Activated gamma-delta T cell (primary cell): ENCODE results near the gene TNNT3.

ENCODE experiments used
- DNase-seq: peaks from one replicate; lab custom pipeline; 2025; lab: John Stamatoyannopoulos, UW

Gene TNNT3

DNA sequence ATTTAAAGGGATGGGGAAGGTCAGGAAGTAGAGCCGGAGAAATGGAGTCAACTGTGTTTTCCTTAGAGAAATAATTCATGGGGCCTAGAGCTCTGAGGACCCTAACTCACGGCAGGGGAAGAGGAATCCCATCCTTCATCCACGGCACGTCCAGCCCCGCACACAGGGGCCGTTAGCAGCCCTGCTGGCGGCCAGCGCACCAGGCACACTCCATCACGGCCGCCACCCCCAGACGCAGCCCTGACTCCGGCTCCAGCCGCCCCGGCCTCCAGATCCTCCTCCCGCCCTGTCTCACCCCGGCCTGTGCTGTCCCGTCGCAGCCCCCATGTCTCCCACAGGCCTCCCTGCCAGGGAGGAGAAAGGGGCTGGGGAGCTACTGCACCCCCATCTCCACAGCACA is 38.9 kb downstream of the TNNT3 start:
- no peak for DNase-seq

DNA sequence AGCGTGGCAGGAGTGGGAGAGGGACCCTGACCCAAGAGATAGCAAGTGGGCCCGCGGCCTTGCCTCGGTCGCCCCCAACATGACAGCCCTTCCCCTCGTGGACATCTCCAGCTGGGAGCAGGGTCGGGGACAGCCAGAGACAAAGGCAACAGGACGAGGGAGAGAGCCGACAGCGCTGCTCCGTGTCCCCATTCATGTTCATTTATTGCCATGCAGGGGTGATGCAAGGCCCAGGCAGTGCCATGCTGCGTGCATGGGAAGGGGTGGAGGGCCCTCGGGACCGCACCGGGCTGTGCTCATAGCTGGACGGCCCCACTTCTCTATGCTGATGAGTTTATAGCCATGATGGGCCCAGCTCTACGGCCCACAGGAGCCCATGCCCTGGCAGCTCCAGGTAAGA is 40.3 kb downstream of the TNNT3 start:
- no peak for DNase-seq

- no peak for DNase-seq
These were observed 44.4 kb downstream of the TNNT3 start for GRCh38 chr11:1963864-1964263.

- DNase-seq: no peak
These were observed 44.8 kb downstream of the TNNT3 start for GRCh38 chr11:1964348-1964747.

DNA sequence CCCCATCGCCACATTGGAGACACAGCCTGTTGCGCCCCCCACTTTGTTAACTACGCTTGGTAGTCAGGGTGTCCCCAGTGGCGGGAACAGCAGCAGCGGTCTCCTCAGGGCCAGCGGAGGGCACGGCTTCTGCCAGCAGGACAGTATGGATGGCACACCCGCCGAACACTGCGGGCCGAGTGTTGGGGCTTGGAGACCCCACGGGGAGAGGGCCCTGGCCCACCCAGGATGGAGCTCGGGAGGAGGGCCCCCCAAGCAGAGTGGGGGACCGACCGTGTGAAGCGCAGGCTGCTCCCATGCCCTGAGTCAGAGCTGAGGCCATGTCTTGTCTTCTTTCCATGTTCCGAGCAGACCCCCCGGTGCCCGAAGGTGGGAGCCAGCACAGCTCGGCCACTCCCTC is 45.5 kb downstream of the TNNT3 start:
- no peak for DNase-seq

DNA sequence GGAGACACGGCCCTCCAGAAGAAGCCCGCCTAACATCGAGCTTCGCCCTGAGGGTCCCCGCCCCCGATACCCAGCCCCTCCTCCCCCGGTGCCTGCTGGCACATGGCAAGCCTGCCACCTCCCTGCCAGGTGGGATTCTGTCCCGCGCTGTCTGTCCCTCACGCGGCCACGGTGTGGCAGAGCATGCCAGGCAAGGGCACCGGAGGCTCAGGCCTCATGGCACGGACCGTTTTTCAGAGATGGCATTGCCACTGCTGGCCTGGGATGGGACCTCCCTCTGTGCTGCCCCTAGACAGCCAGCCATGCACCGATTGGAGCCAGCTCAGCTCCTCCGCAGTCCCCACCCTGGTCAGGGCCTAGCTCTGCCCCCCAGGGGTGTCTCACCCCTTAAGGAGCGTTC is 47.0 kb downstream of the TNNT3 start:
- DNase-seq: no peak

GRCh38 chr11:1967641-1968225 is 48.2 kb downstream of the TNNT3 start:
- DNase-seq: no peak

- no peak for DNase-seq
These were observed 49.0 kb downstream of the TNNT3 start for GRCh38 chr11:1968454-1969002.

GRCh38 chr11:1969035-1969434 is 49.5 kb downstream of the TNNT3 start:
- no peak for DNase-seq

DNA sequence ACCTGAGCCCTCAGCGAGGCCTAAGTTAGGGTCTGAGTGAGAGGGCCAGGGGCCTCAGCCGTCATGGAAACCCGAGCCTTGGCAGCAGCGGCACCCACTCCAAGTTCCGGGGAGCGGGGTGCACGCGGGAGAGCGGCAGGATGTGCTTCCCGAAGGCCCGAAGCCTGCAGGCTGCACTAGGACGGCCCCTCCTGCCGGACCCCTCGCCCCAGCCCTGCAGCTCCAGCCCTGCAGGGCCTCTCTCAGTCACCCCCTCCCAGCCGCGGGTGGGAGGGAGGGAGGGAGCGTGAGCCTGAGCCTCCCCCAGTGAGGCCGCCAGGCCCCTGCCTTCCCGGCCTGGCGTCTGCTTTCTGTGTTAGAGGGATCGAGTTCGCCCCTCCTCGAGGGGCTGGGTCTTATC is 50.3 kb downstream of the TNNT3 start:
- DNase-seq: no peak

GRCh38 chr11:1970956-1971355 is 51.5 kb downstream of the TNNT3 start:
- DNase-seq: no peak

DNA sequence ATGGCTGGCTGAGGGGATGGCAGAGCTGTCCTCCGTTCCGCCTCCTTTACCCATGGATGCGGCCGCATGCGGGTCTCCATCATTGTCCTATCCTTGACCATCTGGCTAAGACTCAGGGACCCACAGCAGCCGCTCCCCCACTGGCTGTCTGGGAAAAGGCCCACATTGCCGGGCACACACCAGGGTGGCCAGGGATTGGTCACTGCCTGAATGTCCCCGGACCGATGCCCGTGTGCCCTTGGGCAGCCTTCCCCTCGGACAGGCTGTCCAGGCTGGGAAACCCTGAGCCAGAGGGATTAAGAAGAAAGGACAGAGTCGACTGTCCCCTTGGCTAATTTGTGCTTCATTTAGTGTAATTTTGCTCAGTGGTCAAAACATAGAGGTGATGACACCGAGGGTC is 55.7 kb downstream of the TNNT3 start:
- DNase-seq: no peak

- no peak for DNase-seq
These were observed 59.4 kb downstream of the TNNT3 start for GRCh38 chr11:1978720-1979473.

- DNase-seq: no peak
These were observed 60.1 kb downstream of the TNNT3 start for GRCh38 chr11:1979607-1980006.

DNA sequence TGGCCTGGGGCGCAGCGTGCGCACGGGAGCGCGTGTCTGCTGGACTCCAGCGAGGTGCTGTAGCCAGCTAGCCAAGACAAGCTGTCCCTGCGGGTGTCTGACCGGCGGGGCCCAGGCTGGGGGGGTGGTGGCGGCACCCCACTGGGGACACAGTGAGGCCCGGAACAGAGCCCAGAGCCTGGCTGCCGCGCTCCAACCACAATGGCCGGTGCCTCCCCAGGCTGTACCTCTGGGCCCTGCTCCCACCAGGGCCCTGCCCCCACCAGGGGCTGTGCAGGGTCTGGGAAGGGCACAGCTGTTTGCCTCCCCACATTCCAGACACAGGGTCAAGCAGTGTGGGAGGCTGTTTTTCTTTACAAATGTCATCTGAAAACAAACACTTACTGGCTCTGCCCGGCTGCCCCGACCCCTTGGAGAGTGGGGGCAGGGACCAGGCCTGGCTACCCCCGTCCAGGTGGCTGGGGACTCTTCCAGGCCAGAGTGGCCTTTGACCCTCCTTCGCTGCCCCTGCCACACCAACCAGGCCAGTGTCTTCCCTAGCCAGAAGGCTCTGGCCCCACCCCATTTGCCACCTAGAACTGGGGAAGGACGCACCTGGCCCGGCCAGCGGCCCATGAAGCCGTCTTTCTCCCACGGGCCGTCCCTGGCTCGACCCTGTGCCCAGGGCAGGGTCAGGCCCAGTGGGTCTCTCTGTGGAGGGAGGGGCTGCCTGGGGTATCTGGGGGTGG is 63.5 kb downstream of the TNNT3 start:
- DNase-seq: no peak

- no peak for DNase-seq
These were observed 64.1 kb downstream of the TNNT3 start for GRCh38 chr11:1983601-1983961.

- DNase-seq: no peak
These were observed 67.5 kb downstream of the TNNT3 start for GRCh38 chr11:1987024-1987423.

DNA sequence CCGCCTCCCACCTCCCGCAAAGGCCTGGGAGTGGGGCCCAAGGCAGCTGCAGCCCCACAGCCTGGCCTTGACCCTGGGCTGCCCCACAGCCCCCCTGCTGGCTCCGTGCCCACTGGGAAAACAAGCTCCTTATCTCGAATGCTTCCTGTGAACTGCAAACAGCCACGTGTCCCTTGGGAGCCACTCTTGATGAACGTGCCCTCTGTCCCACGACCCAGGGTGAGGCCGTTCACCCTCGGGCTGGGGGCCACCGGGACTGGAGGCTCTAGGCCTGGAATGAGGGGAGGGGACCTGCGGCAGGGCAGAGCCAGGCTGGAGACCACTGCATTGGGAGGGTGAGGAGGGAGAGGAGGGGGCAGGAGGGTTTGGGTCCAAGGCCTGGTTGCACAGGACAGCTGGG is 68.7 kb downstream of the TNNT3 start:
- DNase-seq: no peak
